SKM-1 (cell line): ENCODE results near the gene AP2B1.
"Not testable (repeated sequence)": the region's sequence is repeated elsewhere in the genome, so short reads cannot be mapped to it uniquely, and the experiment has no call there.

Source experiments
- DNase-seq: peaks from one replicate; lab custom pipeline; 2025; ENCODE audit not compliant: unreplicated experiment; lab: John Stamatoyannopoulos, UW

Gene AP2B1

GRCh38 chr17:35745749-35746320 is 158.7 kb downstream of the AP2B1 start:
- DNase-seq, result no peak

DNA sequence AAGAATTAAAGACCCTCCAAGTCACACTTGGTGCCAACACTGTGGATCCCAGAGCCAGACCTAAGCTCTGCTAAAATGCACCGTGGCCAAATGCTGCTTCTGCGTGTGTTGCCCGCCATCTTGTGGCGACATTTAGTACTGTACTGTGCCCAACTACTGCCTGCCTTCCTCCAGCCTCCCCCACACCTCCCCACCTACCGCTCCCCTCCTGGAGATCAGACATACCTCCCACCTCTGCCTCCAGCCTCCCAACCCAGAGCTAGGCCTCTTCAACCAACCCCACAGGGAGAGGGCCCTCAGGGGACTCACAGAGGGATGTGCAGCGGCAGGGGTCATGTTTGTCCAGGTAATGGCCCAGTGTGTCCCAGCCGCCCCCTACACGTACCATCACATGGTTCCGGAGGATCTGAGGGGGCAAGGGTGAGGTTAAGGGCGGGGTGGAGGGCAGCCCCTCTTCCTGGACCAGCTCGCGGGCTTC is 160.5 kb downstream of the AP2B1 start:
- peak; percentile 36 for DNase-seq

DNA sequence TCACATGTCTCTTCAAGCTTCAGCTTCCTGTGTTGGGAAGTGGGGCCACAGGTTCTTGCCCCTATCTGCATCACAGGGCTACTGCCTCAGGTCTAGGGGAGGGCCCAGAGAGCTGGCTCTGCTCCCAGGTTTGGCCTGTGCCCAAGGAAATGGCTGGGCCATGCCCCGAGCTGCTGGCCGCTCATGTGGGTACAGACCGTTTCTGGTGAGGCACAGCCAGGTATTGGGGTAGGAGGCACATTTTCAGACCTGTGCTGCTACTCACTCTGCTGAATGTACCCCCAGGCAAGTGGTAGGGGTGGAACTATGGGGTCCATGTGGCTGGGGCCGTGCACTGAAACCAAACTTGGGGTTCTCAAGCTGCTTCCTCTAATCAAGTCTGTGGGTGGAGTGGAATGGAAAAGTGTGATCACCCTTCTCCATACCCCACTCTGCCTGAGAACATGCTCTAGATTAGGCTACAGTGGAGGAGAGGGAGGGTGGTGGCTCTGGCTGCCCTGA is 161.3 kb downstream of the AP2B1 start:
- DNase-seq, result no peak

DNA sequence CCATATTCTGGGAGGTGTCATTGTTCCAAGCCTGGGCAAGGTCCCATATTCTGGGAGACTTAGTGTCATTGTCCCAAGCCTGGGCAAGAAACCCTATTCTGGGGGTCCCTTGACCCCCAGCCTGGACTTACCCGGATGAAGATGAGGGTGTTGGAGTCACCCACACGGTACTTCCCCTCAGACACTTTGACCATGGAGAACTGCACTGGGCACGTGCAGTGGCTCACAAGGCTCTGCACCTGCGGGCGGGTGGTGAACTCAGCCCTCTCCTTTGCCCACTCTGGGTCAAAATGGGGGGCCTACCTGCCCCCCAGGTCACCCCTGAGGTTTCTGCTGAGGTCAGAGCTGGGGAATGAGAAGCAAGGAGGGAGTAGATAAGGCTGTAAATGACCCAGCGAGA is 161.9 kb downstream of the AP2B1 start:
- no peak for DNase-seq

DNA sequence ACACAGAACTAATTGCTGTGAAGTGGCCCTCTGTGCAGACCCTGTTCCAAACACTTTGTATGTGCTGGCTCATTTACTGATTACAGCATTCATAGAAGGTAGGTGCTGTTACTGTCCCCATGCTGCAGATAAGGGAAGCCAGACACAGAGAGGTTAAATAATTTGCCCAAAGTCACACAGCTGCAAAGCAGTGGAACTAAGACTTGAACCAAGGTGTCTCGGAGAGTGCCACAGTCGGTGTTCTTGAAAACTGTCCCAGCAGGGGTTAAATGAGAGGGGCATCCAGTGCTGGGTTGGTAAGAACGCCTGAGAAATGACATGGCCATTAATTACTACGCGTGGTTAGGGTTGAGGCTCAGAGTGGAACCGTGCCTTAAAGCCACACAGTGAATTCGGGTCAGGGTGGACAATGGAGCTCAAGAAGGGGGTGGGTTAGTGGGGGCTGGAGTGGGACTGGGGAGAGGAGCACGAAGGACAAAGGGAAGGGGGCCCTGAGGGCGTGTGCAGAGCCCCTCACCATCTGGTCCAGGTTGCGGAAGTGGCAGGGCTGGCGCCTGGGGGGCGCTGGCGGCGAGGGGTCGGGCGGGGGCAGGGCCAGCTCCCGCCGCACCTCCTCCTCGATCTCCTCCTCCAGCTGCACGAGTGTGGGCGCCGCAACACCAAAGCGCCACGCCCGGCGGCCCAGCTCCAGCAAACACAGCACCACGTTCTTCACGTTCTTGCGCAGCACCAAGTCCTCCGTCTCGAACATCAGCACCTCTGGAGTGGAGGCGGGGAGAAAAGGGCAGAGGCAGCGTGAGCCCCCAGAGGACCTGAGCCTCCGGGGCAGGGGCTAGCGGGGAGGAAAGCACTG is 162.7 kb downstream of the AP2B1 start:
- no peak for DNase-seq

DNA sequence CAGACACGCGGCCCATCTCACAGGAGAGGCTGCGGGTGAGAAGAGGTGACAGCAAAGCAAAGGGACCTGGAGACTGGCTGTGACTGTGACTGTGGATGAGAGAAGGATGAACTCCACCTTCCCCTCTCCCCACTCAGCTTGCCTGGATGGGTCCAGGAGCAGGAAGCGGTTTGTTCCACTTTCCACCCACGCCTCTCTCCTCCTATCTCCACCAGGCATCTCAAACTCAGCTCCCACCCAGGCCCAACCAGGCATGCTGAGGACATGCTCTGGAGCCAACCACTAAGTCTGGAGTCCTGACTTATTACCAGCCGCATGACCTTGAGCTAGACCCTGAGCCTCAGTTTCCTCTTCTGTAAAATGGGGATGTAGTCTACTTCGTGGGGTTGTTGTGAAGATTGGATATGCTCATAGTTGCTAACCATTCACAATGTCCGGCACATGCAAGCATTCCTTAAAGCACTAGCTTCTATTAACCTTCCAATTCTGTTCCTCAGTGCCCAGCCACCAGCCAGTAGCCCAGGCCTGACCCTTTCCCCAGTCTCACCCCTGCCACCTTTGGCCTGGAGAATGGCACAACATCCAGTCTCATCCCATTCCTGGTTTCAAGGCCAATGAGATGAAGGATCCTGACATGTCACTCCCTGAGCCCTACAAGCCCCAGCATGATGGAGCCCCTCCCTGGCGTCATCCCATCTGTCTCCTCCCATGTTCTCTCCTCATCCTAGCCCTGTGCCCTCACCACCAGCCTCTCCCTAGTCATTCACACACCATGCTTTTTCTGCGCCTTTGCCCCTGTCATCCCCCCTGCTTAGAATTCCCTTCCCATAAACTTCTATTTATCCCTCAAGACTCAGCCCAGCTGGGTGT is 163.6 kb downstream of the AP2B1 start:
- DNase-seq, result no peak

DNA sequence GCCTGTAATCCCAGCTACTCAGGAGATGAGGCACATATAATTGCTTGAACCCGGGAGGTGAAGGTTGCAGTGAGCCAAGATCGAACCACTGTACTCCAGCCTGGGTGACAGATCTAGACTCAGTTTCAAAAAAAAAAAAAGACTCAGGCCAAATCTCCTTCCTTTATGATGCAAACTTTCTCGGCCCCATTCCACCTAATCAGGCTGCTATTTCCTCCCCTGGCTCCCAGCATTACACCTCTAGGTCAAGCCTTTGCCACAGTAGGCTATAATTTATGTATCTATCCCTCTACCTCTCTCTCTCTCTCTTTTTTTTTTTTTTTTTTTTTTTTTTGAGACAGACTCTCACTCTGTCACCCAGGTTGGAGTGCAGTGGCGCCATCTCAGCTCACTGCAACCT is 164.4 kb downstream of the AP2B1 start:
- not testable (repeated sequence) for DNase-seq

GRCh38 chr17:35752471-35752870 is 165.3 kb downstream of the AP2B1 start:
- no peak for DNase-seq

- no peak for DNase-seq
Measured at GRCh38 chr17:35752945-35753764, 166.0 kb downstream of the AP2B1 start, which contains the start of gene GAS2L2. GAS2L2 (minus strand) TSS chr17:35753239; CDS start chr17:35752850, 389 bp downstream.

DNA sequence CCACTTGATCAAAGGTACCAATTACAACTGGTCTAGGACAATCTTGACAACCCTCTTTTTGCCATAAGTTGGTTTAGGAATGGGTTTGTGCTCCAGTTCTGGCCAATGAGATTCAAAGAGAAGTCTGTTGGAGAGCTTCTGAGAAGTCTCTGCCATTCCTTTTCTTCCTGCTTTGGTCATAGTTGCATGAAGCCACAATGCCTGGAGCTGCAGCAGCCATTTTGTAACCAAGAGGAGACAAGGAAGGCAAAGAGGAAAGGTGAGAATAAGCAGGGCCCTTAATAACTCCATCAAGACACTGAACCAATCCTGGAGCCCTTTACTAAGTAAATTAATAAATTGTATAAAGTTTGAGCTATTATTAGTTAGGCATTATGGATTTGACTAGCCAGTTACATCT is 170.1 kb downstream of the AP2B1 start:
- DNase-seq, result no peak

- no peak for DNase-seq
Measured at GRCh38 chr17:35760587-35760986, 173.5 kb downstream of the AP2B1 start, which contains the start of gene C17orf50. C17orf50 (plus strand) TSS chr17:35760887; CDS start chr17:35760942, 55 bp downstream.

DNA sequence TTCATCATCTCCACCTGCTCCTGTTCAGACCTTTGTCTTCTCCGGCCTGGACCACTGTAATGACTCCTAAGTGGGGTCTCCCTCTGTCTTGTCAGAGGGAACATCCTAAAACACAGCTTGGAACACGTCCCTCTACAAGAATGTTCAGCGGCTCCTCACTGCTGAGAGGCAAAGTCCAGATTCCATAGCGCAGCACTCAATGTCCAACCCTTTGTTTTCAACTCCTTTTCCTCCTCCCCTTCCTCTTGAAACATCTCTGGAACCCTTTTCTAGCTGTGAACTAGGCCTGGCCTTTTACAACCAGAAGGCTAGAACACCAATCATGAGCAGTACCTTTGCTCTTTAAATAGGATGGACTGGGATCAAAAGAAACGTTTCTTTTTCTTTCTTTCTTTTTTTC is 174.5 kb downstream of the AP2B1 start:
- DNase-seq, result no peak

- DNase-seq, result no peak
Measured at GRCh38 chr17:35763767-35764122, 176.6 kb downstream of the AP2B1 start.

DNA sequence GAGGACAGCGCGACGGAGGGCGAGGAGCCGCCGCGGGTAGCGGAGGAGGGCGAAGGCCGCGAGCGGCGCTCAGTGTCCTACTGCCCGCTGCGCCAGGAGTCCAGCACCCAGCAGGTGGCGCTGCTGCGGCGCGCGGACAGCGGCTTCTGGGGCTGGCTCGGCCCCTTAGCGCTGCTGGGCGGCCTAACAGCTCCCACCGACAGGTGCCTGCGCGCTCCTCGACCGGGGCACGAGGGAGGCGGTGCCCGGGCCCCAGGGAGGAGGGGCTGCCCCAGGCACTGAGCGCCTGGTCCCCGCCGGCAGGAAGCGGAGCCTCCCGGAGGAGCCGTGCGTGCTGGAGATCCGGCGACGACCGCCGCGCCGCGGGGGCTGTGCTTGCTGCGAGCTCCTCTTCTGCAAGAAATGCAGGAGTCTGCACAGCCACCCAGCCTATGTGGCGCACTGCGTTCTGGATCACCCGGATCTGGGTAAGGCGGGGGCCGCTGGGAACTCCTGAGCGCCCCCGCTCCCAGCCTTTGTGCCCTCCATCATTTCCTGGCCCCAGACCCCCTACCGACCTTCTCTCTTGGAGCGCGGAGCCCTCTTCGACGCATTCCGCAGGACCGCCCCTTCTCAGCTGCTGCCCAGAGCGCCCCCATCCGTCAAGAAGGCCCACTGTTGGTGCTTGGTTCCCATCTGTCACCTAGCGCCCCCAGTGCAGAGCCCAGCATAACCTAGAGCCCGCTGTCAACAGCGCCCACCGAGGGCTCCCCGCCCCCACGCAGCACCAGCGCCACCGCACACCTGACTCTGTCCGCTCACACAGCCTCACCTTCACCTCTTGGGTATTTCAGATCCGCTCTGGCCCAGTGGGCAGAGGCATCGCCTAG is 177.2 kb downstream of the AP2B1 start:
- peak; percentile 41 for DNase-seq

- DNase-seq, result no peak
Measured at GRCh38 chr17:35765086-35765710, 178.1 kb downstream of the AP2B1 start.

DNA sequence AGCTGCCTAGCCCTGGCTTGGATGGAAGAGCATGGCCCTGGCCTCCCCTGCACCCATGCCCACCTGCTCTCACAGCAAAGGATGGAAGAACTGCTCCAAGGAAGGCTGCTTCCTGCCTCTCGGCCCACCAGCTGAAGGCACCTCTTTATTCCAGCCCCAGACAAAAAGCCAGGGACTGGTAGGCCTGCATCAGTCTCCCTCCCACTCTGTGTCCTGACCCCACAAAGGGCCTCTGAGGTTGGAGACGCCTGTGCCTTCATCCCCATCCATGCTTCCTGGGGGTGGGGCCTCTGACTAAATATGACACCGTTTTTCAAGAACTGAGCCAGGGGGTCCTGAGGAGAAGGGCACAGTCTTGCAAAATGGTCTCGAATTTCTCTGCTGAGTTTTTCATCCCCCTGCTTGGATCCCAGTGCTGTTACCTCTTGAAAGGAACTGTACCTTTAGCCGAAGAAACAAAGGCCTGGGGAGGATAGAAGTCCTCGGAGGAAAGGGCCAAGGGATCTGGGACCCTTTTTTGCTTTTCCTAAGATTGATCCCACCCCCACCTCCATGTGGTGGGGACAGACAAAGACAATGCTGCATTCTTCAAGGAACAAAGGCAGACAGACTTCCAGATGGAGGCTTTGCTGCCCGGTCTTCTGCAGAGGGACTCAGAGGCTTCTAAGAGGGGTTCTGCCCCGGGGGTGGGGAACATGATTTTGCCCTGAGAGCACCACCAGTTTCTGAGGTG is 178.8 kb downstream of the AP2B1 start:
- DNase-seq, result no peak

DNA sequence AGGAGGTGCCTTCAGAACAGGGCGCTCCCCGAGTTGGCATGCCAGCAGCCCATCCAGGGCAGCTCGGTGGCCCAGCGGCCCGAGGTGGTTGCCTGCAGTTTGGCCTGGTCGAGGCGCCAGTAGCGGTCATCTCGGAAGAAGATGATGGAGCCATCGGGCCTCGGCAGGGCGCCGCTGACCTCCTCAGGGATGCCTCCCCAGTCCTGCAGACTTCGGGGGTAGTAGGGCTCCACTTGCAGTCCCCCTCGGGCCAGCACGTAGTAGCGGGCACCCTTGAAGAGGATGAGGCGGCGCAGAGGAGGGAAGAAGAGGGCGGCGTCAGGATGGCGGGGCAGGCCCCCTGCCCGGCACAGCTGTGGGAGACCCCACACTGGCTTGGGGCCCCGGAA is 179.4 kb downstream of the AP2B1 start:
- no peak for DNase-seq

DNA sequence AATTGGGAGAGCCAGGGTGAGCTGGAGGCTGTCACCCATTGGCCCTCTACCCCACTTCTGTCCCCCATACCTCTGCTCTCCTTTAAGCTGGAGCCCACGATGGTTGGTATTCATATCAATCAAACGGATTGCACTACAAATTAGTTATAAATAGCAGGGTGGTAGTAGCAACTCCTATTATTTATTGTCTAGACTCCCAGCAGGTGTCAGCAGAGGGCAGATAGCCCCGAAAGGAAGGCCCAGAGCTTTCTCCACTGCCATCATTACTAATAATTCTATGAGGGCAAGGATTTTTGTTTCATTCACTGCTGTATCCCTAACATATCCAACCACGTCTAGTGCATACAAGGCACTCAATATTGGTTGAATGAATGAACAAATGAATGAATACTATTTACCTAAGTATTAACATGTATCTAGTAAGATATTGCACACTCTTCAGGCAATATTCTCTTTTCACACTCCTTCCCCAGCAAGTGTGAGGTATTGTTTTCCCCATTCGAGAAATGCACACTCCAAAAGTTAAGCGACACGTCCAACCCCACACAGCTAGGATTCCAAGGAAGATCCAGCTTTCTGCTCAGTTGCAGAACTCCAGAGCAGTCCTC is 179.9 kb downstream of the AP2B1 start:
- no peak for DNase-seq
